ENCODE results near the gene NT5E. TPM values are rescaled to one million over a fixed set of nuclear protein-coding genes. Genes with fewer than 3 reads are reported as not detected.
A peak's percentile ranks its signal among the peaks of the same experiment; 100 is the strongest.

NT5E gene
- total RNA-seq, 4 donors from 2014 or later = 0.68 to 6.7 (median 3.2) TPM

GRCh38 chr6:85451565-85452306, 1.9 kb downstream of the NT5E start:
- Histone ChIP-seq H3K27me3 (peaks cover 0 to 33% (median 0%) of the 10 kb centered on the region in 4 donors), H3K27ac (peak overlapping the region in 3 of 4 donors; percentile 9 to 48 (median 35)), H3K9me3 (no peaks in the 10 kb centered on the region), H3K4me1 (peaks cover 13 to 55% (median 27%) of the 10 kb centered on the region in 3 donors), H3K4me3 (peak overlapping the region in 1 of 4 donors; percentile 87), H3K36me3 (no peaks in the 10 kb centered on the region)
- no peak for DNase-seq
- TF ChIP-seq, protein P1, sequence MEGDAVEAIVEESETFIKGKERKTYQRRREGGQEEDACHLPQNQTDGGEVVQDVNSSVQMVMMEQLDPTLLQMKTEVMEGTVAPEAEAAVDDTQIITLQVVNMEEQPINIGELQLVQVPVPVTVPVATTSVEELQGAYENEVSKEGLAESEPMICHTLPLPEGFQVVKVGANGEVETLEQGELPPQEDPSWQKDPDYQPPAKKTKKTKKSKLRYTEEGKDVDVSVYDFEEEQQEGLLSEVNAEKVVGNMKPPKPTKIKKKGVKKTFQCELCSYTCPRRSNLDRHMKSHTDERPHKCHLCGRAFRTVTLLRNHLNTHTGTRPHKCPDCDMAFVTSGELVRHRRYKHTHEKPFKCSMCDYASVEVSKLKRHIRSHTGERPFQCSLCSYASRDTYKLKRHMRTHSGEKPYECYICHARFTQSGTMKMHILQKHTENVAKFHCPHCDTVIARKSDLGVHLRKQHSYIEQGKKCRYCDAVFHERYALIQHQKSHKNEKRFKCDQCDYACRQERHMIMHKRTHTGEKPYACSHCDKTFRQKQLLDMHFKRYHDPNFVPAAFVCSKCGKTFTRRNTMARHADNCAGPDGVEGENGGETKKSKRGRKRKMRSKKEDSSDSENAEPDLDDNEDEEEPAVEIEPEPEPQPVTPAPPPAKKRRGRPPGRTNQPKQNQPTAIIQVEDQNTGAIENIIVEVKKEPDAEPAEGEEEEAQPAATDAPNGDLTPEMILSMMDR (IDR thresholded peaks at IDR 0.05) = no peak
- no peak for TF ChIP-seq POLR2A (IDR thresholded peaks at IDR 0.05)
- intact Hi-C loops (cut with DNase I) = no loop called here
- WGBS, 2 donors = 37 to 45% methylated on average over 4 of the region's 4 CpGs

DNA sequence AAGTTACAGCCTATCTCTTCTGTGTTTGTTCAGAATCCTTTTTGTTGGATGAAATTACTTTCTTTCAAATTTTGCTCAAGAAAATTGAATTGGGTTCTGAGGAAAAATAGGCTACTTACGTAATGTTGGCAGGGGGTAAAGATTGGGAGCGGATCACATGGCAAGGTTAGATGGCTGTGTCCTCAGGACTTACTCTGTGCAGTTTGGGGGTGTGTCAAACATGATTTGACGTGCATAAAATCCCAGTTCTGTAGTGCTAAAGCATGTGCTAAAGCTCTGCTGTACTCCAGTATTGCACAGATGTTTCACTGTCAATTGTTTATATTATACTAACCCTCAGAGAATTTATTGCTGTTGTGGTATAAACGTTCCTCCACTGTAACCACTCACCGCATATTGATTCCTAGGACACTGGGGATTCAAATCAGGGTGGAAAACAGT, 2.6 kb downstream of the NT5E start:
- H3K4me3 ChIP-seq = no peak overlapping the region
- peak overlapping the region in 2 of 4 donors; percentile 36 to 48 for H3K27ac ChIP-seq
- H3K27me3 ChIP-seq = peaks cover 0 to 33% (median 0%) of the 10 kb centered on the region in 4 donors
- DNase-seq = no peak
- no peak for TF ChIP-seq POLR2A (IDR thresholded peaks at IDR 0.05)
- TF ChIP-seq, protein P1 (IDR thresholded peaks at IDR 0.05) = no peak
- 16 to 27% methylated on average over 5 of the region's 5 CpGs for WGBS, 2 donors
- intact Hi-C loops (cut with DNase I) = no loop called here
- H3K36me3 ChIP-seq = no peaks in the 10 kb centered on the region
- H3K9me3 ChIP-seq = no peaks in the 10 kb centered on the region
- H3K4me1 ChIP-seq = peaks cover 13 to 55% (median 27%) of the 10 kb centered on the region in 3 donors

DNA sequence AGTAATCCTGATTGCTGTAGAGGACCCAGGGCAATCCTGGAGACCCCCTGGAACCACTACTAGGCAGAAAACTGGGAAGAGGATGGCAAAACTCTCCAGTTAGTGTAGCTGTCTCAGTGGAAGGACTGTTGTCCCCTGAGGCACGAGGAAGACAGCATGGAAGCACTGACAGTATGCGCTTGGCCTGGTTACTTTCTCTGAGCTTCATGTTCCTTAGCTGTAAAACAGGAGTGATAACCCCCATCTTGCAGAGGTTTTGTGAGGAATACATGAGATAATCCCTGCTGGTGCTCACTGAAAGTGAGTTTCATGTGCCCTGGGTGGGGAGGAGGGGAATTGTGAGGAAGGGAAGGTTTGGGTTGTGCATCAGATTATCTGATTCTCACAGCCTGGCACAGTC, 3.2 kb downstream of the NT5E start:
- H3K27me3 ChIP-seq = peaks cover 0 to 33% (median 0%) of the 10 kb centered on the region in 4 donors
- no peaks in the 10 kb centered on the region for H3K9me3 ChIP-seq
- intact Hi-C loops (cut with DNase I) = no loop called here
- TF ChIP-seq, protein P1 (IDR thresholded peaks at IDR 0.05) = no peak
- no peak for TF ChIP-seq POLR2A (IDR thresholded peaks at IDR 0.05)
- peaks cover 13 to 57% (median 29%) of the 10 kb centered on the region in 3 donors for H3K4me1 ChIP-seq
- no peak for DNase-seq
- no peak overlapping the region for H3K4me3 ChIP-seq
- WGBS, 2 donors = 83 to 100% methylated on average over 2 of the region's 2 CpGs
- H3K27ac ChIP-seq = peak overlapping the region in 3 of 4 donors; percentile 5 to 48 (median 36)
- no peaks in the 10 kb centered on the region for H3K36me3 ChIP-seq

DNA sequence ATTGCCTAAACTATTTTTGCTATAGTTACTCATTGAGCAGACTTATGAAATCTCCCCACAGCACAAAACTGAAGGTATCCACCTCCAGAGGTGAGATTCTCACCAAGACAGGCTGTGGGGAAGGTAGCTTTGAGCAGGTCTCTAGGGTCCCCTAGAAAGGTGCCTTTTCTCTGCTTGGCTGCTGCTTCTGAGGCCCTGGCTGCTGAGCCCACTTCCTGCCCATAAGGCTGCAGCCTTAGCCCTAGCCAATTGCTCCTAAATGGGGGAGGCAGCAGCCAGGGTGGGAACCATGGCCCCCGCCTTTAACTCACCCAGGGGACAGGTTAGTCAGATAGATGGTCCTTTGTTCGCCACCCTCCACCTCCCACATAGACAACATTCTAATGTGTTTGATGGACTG, 3.6 kb downstream of the NT5E start:
- intact Hi-C loops (cut with DNase I) = no loop called here
- WGBS, 2 donors = 75 to 100% methylated on average over 2 of the region's 2 CpGs
- Histone ChIP-seq H3K4me3 (no peak overlapping the region), H3K9me3 (no peaks in the 10 kb centered on the region), H3K36me3 (no peaks in the 10 kb centered on the region), H3K4me1 (peaks cover 13 to 58% (median 33%) of the 10 kb centered on the region in 3 donors), H3K27me3 (peaks cover 0 to 30% (median 0%) of the 10 kb centered on the region in 4 donors), H3K27ac (peak overlapping the region in 1 of 4 donors; percentile 5)
- DNase-seq = no peak
- TF ChIP-seq, protein P1 (IDR thresholded peaks at IDR 0.05) = no peak
- no peak for TF ChIP-seq POLR2A (IDR thresholded peaks at IDR 0.05)

- intact Hi-C loops (cut with DNase I) = no loop called here
- 63 to 79% methylated on average over 3 of the region's 3 CpGs for WGBS, 2 donors
- Histone ChIP-seq H3K27me3 (peaks cover 0 to 9% (median 0%) of the 10 kb centered on the region in 4 donors), H3K4me1 (peaks cover 12 to 57% (median 38%) of the 10 kb centered on the region in 3 donors), H3K4me3 (no peak overlapping the region), H3K9me3 (no peaks in the 10 kb centered on the region), H3K27ac (no peak overlapping the region), H3K36me3 (no peaks in the 10 kb centered on the region)
- no peak for TF ChIP-seq POLR2A (IDR thresholded peaks at IDR 0.05)
- TF ChIP-seq, protein P1 (IDR thresholded peaks at IDR 0.05) = no peak
- DNase-seq = no peak
These were observed 5.7 kb downstream of the NT5E start for GRCh38 chr6:85455471-85456026.

Data from esophagus squamous epithelium (tissue), 5 donors.